NOMO-1 (cell line): Measurements from ENCODE around the gene MILR1.
"Not testable (repeated sequence)": the region's sequence is repeated elsewhere in the genome, so short reads cannot be mapped to it uniquely, and the experiment has no call there.

Experiments
- DNase-seq, 2 experiments: peaks; one replicate each; lab custom pipeline; 2025; ENCODE audit not compliant: unreplicated experiment in 2 of 2; lab: John Stamatoyannopoulos, UW

The MILR1 gene

GRCh38 chr17:64448665-64449512 is at the start of gene MILR1:
Gene MILR1, plus strand, starts transcription at chr17:64449115. Its CDS starts 54 bp downstream, at chr17:64449169.
- DNase-seq: peak; percentile 93 to 99

- DNase-seq: no peak
These were observed 49.2 kb upstream of the MILR1 start for GRCh38 chr17:64399767-64400156.

- peak in 1 of 2 experiments; percentile 65 for DNase-seq
These were observed 48.3 kb upstream of the MILR1 start for GRCh38 chr17:64400642-64401041.

GRCh38 chr17:64401244-64401860 is 47.6 kb upstream of the MILR1 start:
- no peak for DNase-seq

- DNase-seq: no peak
These were observed 47.0 kb upstream of the MILR1 start for GRCh38 chr17:64401941-64402340.

- no peak for DNase-seq
These were observed 46.4 kb upstream of the MILR1 start for GRCh38 chr17:64402469-64402868.

- no peak for DNase-seq
These were observed 44.9 kb upstream of the MILR1 start for GRCh38 chr17:64403881-64404460.

GRCh38 chr17:64406321-64407200 is 42.4 kb upstream of the MILR1 start:
- peak in 1 of 2 experiments; percentile 26 for DNase-seq

- no peak for DNase-seq
These were observed 38.0 kb upstream of the MILR1 start for GRCh38 chr17:64410750-64411490.

- peak; percentile 83 to 86 for DNase-seq
These were observed 36.7 kb upstream of the MILR1 start for GRCh38 chr17:64411999-64412771.

- DNase-seq: no peak
These were observed 36.0 kb upstream of the MILR1 start for GRCh38 chr17:64412944-64413381.

- peak; percentile 57 to 75 for DNase-seq
These were observed 35.4 kb upstream of the MILR1 start for GRCh38 chr17:64413513-64413912.

GRCh38 chr17:64418506-64419339 is 30.2 kb upstream of the MILR1 start:
- peak; percentile 71 to 74 for DNase-seq

GRCh38 chr17:64420143-64420670 is 28.7 kb upstream of the MILR1 start:
- peak; percentile 55 to 85 for DNase-seq

- DNase-seq: not testable (repeated sequence)
These were observed 26.8 kb upstream of the MILR1 start for GRCh38 chr17:64422121-64422520.

GRCh38 chr17:64423881-64424280 is 25.0 kb upstream of the MILR1 start:
- DNase-seq: no peak

GRCh38 chr17:64424324-64424849 is 24.5 kb upstream of the MILR1 start:
- DNase-seq: no peak

GRCh38 chr17:64425191-64425590 is 23.7 kb upstream of the MILR1 start:
- no peak for DNase-seq
